Left ventricle myocardium inferior (tissue), 1 donor: ENCODE results near the gene POU2F1. TPM values are rescaled to one million over a fixed set of nuclear protein-coding genes. Genes with fewer than 3 reads are reported as not detected.
"Not testable (repeated sequence)": the region's sequence is repeated elsewhere in the genome, so short reads cannot be mapped to it uniquely, and the experiment has no call there.

ENCODE experiments used
- DNase-seq: peaks from one replicate; pipeline ENCODE4 v3.0.0-alpha.2; 2020
- H3K27ac ChIP-seq: fragments of 200-600 bp; replicated peaks from 2 replicates; pipeline ENCODE4 v1.8.0; 2021
- H3K27me3 ChIP-seq: fragments of 200-600 bp; 2 replicates; pipeline ENCODE4 v1.8.0; 2021; ENCODE audit warnings: low read depth
- H3K36me3 ChIP-seq: fragments of 200-600 bp; 2 replicates; pipeline ENCODE4 v1.8.0; 2021
- H3K4me1 ChIP-seq: fragments of 200-600 bp; 2 replicates; pipeline ENCODE4 v1.8.0; 2021
- H3K4me3 ChIP-seq: fragments of 200-600 bp; 2 replicates; pipeline ENCODE4 v1.8.0; 2021; ENCODE audit warnings: mild to moderate bottlenecking, moderate library complexity
- H3K9me3 ChIP-seq: fragments of 200-600 bp; replicated peaks from 2 replicates; pipeline ENCODE4 v1.8.0; 2021
- intact Hi-C: fragments of 100-400 bp; cut with micrococcal nuclease; formaldehyde crosslinking; loops from one replicate; pipeline ENCODE4 v1.11.0; 2022
- total RNA-seq: library from RNA; stranded (reverse); fragmentation: NEBNext Ultra II Directional; extraction: Animal tissue kit (Norgen Biotek cat#: 25700); gene quantifications from one replicate; pipeline ENCODE4 v1.2.1, GENCODE V29; 2021
- TF ChIP-seq, protein P1 (sequence below): fragments of 200-600 bp; IDR thresholded peaks from 2 replicates; pipeline ENCODE4 v1.8.0; 2021; ENCODE audit warnings: antibody characterized with exemption, mild to moderate bottlenecking, borderline replicate concordance
- donor health status: DM: no; HTN: yes; CAD: no; lungs with severe emphysema.

The POU2F1 gene
- total RNA-seq, 1 donor from 2014 or later, result 7.5 TPM

DNA sequence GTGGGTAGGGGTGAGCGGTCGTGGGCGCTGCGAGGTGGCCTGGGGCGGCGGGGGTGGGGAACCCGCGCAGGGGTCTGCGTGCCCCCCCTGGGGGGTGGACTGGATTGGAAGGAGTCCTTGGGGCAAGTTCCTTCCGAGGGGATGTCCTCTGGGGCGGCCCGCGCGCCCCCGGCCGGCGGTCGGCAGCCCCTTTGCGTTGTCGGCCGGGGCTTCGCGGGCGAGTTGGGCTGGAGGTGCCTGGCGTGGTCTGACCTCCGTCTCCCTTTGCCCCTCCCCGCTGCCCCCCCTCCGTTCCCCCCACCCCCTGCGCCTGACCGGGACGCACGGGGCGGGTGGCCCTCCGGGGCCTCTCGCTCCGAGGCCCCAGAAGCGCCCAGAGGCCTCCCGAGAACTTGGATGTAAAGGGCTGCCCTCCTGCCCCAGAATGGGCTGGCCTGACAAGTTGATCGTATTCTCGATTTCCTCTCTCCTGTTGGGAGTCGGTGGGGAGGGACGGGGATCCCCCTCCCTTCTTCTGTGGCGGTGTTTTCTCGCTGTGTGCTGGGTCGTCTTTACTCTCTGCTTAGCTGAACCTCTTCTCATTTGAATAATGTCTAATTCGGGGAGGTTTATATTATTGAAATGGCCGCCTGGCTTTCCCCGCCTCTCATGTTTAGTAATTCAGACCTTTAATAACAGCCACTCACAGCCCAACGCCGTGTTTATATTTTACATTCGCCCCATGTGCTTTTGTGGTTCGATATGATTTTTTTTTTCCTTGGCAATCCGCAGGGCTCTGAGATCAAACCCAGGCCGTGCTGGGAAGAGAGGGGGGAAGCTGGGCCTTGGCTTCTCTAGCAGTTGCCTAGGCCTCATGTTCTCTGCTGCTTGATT, 1.3 kb downstream of the POU2F1 start:
- intact Hi-C loops, result no loop called here
- H3K4me1 ChIP-seq, result peaks cover 59% of the 10 kb centered on the region
- peak overlapping the region; percentile 99 for H3K4me3 ChIP-seq
- DNase-seq, result peak; percentile 59
- no peaks in the 10 kb centered on the region for H3K27me3 ChIP-seq
- TF ChIP-seq, protein P1, sequence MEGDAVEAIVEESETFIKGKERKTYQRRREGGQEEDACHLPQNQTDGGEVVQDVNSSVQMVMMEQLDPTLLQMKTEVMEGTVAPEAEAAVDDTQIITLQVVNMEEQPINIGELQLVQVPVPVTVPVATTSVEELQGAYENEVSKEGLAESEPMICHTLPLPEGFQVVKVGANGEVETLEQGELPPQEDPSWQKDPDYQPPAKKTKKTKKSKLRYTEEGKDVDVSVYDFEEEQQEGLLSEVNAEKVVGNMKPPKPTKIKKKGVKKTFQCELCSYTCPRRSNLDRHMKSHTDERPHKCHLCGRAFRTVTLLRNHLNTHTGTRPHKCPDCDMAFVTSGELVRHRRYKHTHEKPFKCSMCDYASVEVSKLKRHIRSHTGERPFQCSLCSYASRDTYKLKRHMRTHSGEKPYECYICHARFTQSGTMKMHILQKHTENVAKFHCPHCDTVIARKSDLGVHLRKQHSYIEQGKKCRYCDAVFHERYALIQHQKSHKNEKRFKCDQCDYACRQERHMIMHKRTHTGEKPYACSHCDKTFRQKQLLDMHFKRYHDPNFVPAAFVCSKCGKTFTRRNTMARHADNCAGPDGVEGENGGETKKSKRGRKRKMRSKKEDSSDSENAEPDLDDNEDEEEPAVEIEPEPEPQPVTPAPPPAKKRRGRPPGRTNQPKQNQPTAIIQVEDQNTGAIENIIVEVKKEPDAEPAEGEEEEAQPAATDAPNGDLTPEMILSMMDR, result no peak
- H3K27ac ChIP-seq, result peak overlapping the region; percentile 96
- H3K9me3 ChIP-seq, result no peaks in the 10 kb centered on the region
- no peaks in the 10 kb centered on the region for H3K36me3 ChIP-seq

DNA sequence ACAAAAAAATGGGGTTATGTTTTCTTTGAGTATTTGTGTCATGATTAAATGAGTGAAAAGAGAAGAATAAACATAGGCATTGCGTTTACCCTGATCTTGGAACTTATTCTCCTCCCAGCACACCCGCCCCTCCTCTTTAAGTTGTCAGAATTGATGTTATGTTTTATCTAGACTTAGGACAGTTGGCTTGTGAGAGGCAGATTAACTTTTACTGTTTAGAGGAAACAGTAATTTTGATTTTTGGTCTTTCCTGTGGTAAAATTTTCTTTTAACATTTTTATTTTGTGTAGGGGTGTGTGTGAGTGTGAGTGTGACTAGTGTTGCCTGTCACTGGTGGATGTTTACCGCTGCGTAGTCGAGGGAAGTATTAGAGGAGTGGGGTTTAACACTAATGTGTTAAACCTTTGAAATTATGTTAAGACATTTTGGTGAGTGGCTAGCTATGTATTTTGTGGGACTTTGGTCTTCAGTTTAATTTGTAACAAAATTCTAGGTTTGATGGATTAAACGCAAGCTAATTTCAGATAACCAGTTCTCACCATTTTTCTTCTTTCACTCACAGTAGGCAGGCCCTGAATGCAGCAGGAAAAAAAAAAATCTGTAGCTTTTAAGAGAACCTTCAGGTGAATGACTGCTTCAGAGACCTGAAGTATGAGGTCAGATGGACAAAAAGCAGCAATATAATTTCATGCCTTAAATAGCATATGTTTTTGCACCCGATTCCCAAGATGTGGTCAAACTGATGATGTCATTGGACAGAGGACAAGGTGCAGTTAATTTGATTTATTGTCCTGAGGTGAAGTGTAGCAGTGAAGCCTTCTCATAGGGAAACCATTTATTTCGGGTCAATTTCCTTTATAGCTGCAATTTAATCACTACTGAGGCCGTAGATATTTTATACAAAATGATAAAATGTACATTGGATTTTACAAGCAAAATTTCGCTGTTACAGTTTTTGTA, 2.7 kb downstream of the POU2F1 start:
- DNase-seq, result no peak
- peak overlapping the region; percentile 96 for H3K27ac ChIP-seq
- no peaks in the 10 kb centered on the region for H3K27me3 ChIP-seq
- H3K4me3 ChIP-seq, result peak overlapping the region; percentile 99
- H3K36me3 ChIP-seq, result no peaks in the 10 kb centered on the region
- H3K9me3 ChIP-seq, result no peaks in the 10 kb centered on the region
- TF ChIP-seq, protein P1, result no peak
- intact Hi-C loops, result no loop called here
- H3K4me1 ChIP-seq, result peaks cover 74% of the 10 kb centered on the region

DNA sequence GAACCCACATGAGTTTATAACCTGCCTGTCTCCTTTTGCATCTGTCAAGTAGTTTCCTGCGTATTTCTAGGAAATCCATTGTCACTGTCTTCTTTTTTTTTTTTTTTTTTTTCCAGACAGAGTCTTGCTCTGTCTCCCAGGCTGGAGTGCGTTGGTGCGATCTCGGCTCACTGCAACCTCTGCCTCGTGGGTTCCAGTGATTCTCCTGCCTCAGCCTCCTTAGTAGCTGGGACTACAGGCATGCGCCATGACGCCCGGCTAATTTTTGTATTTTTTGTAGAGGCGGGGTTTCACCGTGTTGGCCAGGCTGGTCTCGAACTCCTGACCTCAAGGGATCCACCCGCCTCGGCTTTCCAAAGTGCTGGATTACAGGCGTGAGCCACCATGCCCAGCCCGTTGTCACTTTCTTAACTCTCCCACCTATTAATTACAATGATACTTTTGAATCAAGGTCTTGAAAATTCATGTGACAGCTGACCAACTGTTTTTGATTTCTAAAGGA, 4.1 kb downstream of the POU2F1 start:
- H3K9me3 ChIP-seq, H3K4me3 ChIP-seq, DNase-seq, H3K36me3 ChIP-seq, intact Hi-C loops, H3K27me3 ChIP-seq, H3K27ac ChIP-seq: not testable (repeated sequence)
- H3K4me1 ChIP-seq, result peaks cover 72% of the 10 kb centered on the region

DNA sequence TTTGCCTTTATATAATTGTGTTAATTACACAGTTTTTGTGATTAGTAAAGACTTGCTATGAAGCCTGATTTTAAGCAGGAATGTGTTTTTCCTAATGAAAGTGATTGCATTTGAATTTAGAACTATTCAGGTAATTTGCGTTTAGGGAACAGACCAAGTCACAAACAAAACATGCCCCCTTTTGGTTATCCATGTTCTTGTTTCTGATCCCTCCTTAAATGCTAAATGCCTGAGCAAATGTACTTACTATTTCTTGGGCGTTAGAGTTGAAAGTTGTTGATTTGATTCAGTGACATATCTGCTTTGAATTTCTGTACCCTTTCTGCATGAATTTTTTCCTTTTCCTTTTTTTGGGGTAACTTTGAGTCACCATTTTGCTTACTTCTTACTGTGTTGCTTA, 5.2 kb downstream of the POU2F1 start:
- Histone ChIP-seq H3K9me3 (no peaks in the 10 kb centered on the region), H3K4me1 (peaks cover 75% of the 10 kb centered on the region), H3K4me3 (no peak overlapping the region), H3K27me3 (no peaks in the 10 kb centered on the region), H3K36me3 (no peaks in the 10 kb centered on the region), H3K27ac (no peak overlapping the region)
- no peak for DNase-seq
- TF ChIP-seq, protein P1, result no peak
- intact Hi-C loops, result no loop called here

DNA sequence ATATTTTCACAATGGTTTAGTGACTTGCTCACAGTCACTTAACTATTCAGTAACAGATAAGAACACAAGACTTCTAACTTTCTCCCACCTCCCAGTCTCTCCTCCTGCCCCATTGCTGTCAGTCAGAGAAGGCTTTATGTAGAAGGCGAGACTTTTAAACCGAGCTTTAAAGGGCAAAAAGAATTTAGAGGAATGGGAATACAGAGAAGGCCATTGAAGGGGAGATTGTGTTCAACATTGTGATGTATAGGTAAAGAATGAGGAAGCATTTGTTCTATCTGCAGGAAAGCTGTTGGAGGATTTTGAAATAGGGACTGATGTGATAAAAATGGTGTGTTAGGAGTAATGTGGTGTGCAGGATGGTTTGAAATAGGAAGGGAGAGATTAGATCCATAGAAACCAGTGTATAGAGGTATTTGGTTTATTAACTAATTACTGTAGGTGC, 7.3 kb downstream of the POU2F1 start:
- intact Hi-C loops, result no loop called here
- Histone ChIP-seq H3K4me3 (no peak overlapping the region), H3K27me3 (no peaks in the 10 kb centered on the region), H3K9me3 (no peaks in the 10 kb centered on the region), H3K27ac (no peak overlapping the region), H3K36me3 (no peaks in the 10 kb centered on the region), H3K4me1 (peaks cover 68% of the 10 kb centered on the region)
- TF ChIP-seq, protein P1, result no peak
- DNase-seq, result no peak
